Panc1 (cell line): ENCODE measurements around the gene RHOJ.
"Not testable (repeated sequence)": the region's sequence is repeated elsewhere in the genome, so short reads cannot be mapped to it uniquely, and the experiment has no call there.

Source experiments
- POLR2AphosphoS5 ChIP-seq: IDR thresholded peaks from 2 replicates; pipeline ENCODE4 v1.6.1; 2012; ENCODE audit warnings: mild to moderate bottlenecking, low read depth, low read length, moderate library complexity
- TF ChIP-seq, protein P1 (sequence below): fragments of 450-650 bp; IDR thresholded peaks from 2 replicates; pipeline ENCODE4 v1.5.1; 2017; ENCODE audit warnings: mild to moderate bottlenecking

DNA sequence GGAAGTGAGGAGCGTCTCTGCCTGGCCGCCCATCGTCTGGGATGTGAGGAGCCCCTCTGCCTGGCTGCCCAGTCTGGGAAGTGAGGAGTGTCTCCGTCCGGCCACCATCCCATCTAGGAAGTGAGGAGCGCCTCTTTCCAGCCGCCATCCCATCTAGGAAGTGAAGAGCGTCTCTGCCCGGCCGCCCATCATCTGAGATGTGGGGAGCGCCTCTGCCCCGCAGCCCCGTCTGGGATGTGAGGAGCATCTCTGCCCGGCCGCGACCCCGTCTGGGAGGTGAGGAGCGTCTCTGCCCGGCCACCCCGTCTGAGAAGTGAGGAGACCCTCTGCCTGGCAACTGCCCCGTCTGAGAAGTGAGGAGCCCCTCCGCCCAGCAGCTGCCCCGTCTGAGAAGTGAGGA is 39.0 kb upstream of the RHOJ start:
- TF ChIP-seq, protein P1, sequence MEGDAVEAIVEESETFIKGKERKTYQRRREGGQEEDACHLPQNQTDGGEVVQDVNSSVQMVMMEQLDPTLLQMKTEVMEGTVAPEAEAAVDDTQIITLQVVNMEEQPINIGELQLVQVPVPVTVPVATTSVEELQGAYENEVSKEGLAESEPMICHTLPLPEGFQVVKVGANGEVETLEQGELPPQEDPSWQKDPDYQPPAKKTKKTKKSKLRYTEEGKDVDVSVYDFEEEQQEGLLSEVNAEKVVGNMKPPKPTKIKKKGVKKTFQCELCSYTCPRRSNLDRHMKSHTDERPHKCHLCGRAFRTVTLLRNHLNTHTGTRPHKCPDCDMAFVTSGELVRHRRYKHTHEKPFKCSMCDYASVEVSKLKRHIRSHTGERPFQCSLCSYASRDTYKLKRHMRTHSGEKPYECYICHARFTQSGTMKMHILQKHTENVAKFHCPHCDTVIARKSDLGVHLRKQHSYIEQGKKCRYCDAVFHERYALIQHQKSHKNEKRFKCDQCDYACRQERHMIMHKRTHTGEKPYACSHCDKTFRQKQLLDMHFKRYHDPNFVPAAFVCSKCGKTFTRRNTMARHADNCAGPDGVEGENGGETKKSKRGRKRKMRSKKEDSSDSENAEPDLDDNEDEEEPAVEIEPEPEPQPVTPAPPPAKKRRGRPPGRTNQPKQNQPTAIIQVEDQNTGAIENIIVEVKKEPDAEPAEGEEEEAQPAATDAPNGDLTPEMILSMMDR, result not testable (repeated sequence)
- TF ChIP-seq POLR2AphosphoS5, result not testable (repeated sequence)
